GM21528 (cell line): ENCODE data around the gene BTG3.

Experiments used
- ATAC-seq: cut with Tn5 transposase; IDR thresholded peaks from one replicate; pipeline ENCODE4 v1.9.1; 2021; ENCODE audit warnings: mild to moderate bottlenecking, moderate library complexity; ENCODE audit not compliant: unreplicated experiment, low FRiP score

The BTG3 gene, protein sequence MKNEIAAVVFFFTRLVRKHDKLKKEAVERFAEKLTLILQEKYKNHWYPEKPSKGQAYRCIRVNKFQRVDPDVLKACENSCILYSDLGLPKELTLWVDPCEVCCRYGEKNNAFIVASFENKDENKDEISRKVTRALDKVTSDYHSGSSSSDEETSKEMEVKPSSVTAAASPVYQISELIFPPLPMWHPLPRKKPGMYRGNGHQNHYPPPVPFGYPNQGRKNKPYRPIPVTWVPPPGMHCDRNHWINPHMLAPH

DNA sequence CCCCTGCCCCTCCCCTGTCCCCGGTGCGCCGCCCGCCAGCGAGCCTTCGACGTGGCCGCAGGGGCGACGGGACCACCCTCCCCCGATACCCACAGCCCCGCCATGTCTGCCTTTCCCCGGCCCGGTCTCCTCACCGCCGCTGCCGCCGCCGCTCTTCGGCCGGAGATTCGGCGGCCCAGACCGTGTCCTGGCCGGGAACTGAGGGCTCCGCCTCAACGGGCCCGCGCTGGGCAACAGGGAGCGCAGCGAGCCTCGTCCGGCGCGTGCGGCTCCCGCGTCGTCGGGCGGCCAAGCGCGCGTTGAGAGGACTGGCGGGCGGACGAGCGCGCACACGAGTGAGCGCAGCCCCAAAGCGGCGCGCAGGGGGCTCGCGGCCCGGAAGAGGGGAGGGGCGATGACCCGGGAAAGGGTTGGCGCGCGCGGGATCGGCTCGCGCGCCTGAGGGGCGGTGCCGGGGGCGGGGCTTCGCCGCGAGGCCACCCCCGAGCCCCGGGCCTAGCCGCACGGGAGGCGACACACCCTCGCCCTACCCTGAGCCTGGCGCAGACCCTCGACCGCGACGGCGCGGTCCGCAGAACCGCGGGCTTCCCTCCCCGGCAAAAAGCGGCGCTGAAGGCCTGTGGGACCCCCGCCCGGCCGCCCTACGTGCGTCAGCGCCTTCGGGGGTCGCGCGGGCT is at the start of gene BTG3:
TSS of gene BTG3 (minus strand) at position 337 of the 677 bp plus-strand sequence. CDS start 3,757 bp downstream, outside the sequence.
- ATAC-seq: peak; percentile 74

DNA sequence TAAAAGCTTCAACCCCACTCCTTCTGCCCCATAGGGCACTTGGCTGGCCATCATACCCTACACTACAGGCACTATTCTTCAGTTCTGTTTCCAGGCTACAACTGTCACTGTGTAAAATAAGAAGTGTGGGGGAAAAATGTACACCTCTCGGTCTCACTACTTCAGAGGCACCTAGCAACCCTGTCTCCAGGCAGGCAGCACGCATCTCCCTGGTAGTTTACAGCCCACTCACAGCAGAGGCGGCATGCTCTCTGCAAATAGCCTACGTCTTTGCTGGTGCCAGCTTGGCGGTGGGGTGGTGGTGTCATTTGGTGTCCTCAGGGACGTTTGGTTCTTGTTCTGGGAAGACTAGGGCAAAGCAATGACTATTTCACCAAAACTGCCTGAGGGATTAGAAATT is 48.2 kb upstream of the BTG3 start:
- no peak for ATAC-seq

DNA sequence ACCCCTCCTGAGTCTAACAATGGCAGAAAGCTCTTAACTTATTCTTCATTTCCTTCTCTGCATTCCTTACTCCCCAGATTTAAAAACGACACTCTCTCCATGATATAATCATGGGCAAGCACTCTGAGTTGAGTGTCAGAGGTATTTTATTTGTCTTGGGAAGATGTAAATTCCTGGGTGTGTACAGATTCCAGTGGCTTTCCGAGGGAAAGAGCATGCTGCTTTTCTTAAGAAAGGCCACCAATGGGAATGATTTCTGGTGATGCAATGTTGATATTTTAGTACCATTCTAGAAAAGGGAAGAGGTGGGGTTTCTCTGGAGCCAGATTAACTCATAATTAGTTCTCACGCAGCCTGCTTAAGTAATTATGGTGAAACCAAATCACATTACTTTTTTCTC is 47.8 kb upstream of the BTG3 start:
- no peak for ATAC-seq

DNA sequence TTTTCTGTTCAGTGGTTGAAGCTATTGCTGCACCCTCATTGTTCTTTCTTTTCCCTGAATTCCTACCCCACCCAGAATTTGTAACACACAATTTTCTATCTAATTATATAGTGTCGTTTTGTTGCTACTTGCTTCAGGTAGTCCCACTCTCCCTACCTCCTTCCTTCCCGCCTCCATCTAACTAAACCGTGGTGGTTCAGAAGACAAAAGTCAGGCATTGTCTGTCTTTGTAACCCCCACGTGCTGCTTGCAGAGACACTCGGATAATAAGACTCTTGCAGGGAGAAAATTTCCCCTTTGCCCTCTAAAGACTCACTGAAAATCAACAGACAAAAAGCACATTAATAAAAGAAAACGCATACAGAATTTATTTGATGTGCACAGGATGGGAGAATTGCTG is 46.2 kb upstream of the BTG3 start:
- ATAC-seq: no peak

DNA sequence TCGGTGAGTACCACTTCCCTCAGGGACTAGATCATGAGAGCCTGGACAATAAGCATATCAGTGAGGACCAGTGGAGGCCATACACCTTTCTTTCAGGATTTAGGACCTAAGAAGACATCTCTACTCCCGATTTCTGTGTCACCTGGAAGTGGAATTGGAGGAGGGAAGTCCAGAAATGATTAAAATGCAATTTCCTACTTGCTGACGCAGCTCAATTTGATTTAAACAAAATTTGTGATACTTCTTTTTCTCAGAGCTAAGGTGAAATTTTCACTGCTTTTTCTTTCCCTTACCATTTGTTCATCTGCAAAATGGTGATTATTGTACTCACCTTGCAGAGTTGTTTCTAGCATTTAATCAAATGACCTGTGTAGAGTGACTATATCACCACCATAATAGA is 38.8 kb upstream of the BTG3 start:
- no peak for ATAC-seq

DNA sequence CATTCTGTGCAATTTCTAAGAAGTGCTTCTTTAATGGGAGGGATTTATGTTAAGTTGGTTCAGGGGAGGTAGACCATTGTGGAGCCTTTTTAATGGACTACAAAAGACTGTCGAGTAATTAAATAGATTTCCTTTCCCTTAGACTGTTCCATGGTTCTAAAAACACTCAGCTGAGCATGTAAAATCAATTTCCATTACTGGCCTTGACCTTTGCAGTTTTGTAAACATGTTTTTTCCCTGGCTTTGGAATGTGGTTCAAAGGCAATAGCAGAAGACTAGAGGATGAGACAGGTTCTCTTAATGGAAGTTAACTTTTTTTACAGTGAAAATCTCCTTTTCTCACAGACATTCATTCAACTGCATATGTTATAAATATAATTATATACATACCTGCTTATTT is 37.6 kb upstream of the BTG3 start:
- no peak for ATAC-seq

DNA sequence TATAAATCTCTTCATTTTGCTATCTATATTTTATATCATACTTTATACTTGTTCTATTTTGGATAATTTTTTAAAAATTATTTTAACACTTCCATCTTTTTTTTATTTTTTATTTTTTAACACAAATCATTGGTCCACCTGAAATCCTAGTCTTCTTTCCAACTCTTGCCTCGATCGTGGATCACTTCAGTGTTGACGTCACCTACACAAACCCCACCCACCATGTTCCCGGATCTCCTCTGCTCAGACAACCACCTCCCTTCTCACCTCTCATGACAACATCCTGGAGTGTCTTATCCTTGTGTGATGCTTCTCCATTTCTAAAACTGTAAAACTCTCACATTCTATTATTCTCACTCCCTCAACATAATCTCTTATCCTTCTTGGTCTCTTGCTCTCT is 34.1 kb upstream of the BTG3 start:
- no peak for ATAC-seq

DNA sequence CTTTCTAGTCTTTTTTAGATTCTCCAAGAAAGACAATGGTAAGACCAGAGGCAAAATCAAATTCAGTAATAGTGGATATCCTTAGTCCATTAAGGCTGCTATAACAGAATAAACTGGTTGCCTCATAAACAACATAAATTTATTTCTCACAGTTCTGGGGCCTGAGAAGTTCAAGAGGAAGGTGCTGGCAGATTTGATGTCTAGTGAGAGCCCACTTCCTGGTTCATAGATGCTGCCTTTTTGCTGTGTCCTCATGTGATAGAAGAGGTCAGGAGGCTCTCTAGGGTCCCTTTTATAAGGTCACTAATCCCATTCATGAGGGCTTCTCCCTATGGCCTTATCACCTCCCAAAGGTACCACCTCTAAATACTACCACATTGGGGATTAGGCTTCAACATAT is 31.5 kb upstream of the BTG3 start:
- no peak for ATAC-seq

DNA sequence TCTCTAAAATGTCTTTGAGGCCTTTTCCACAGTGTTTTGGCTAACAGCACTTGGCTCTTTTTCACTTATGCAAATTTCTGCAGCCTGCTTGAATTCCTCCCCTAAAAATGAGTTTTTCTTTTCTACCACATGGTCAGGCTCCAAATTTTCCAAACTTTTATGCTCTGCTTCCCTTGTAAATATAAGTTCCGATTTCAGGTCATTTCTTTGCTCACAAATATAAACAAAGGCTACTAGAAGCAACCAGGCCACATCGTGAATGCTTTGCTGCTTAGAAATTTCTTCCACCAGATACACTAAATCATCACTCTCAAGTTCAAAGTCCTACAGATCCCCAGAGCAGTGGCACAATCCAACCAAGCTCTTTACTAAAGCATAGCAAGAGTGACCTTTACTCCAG is 28.1 kb upstream of the BTG3 start:
- ATAC-seq: no peak

DNA sequence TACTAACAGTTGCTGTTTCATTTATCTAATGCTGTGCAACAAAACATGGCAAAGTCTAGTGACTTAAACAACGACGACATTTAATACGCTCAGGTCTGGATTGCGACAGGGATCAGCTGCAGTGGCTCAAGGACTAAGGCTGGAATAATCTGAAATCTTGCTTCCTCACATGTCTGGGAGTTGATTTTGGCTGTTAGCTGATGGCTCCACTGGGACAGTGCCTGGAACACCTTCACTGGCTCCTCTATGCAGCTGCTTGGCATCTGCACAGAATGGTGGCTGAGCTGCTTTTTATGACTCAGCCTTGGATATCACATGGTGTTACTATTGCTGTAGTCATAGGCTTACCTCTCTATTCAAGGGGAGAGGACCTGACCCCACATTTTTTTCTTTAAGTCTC is 24.0 kb upstream of the BTG3 start:
- ATAC-seq: no peak

DNA sequence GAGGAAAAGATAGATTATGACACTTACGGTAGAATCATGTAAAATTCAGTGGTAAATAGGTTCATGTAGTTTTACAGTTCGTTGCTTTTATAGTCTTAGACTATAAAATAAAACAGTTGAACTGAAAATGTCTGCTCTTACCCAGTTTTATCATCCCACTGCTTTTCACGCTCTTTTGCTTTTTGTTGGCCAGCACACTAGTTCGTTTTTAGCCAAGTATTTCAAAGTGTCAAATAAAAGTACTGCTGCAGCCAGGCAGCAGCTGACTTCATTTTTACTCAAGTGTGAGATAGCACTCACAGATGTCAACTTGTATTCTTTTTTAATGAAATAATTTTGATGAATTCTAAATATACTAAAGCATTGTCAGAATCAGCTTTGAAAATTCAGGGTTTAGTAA is 18.5 kb upstream of the BTG3 start:
- no peak for ATAC-seq

DNA sequence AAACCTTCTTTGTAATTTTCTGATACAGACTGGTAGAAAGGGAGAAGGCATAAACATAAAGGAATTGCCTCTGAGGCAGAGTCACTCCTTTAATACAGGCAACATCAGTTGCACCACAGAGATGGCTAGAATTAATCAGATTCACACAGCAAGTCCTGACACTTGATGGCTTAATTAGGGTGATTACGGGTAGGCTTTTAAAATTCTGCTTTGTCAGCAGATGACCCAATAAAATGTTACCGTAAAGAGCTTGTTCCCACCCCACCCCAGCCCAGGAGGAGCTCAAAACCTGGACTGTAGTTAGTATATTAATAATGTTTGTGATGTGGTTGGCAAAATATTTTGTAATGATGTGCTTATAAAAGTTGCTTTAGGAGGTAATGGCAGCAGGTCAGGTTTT is 9.3 kb upstream of the BTG3 start:
- no peak for ATAC-seq

DNA sequence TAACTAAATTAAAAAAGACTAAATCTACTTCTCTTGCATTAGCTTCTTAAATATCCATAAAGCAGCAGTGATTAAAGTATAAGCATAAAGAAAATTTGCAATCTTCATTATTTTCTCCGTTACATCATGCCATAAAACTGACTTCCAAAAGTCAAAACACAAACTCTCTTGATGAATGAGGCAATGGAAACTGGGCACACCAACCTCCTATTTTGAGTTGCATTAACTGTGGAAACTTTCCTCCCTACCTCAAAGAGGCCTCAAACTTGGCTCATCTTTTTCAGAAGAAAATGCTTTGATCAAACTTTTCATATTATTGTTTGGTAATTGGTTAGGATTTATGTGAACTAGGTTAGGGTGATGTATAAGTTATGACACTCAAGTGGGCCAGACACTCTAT is 4.1 kb upstream of the BTG3 start:
- no peak for ATAC-seq

DNA sequence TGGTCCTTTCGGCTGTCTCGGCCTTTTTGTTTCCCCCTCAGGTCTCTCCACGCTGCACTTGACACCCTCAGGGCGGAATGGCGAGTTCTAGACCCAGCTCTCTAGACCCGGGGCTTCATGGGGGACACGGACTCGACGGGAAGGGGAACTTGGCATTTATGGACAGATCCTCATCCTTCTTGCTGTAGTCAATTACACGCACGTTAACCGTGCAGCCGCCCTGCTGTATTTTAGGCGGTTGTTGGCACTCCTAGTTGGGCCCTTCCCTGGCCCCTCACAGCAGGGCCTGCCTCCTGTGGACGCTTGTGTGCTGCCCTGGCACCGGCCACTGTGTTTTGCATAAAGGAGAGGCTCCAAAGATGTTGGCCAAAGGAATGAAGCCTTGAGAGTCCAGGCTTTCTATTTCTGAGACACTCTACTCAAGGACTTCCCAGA is 558 bp upstream of the BTG3 start:
- ATAC-seq: peak; percentile 3

DNA sequence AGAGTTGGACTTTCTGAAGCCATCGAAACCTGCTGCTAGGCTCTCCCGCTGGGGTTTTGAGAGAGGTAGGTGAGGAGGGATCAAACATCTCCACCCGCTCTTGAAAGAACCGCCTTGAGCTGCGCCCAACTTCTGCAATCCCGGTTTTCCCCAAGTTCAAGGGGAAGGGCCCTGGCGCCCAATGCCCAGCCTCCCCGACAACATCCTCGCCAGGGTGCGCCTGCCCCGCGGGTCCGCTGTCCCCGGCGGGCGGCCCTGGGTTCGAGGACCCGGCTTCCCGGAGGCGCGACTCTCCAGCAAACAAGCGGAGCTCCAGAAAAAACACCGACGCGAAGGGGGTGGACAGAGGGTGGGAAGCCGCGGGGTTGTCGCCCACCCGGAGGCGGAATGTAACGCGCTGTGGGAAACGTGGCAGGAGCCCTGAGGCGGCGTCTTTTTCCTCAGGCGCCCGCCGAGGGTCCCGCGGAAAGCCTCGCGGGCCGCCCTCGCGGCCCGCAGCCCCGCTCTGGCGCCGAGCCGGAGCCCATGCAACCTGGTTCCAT is 607 bp downstream of the BTG3 start:
- ATAC-seq: peak; percentile 9

DNA sequence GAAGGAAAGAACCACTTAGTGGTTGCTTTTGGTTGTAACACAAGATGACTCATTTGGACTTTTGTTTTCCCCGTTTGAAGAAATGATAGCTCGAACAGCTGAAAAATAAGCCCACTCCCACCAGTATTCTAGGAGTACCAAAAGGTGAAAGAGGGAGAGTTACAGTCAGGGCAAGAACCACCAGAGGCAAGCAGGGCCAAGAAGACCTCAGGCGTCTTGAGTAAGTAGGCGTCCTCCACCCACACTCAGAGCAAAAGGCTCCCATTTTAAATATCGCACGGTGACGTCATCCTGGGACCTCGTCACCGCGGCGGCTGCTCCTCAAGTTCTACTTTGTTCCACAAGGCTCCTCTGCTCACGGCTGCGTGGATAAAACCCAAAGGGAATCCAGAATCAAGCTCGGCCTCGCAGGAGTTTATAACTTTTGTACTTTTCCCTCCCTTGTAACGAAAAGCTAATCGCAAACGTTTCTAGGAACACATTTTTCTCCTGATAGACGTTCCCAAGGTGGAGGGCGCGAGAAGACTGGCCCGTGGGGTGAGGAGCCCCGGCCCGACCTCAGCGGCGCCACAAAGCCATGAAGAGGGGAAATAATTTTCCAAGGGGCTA is 1.2 kb downstream of the BTG3 start:
- ATAC-seq: peak; percentile 67

DNA sequence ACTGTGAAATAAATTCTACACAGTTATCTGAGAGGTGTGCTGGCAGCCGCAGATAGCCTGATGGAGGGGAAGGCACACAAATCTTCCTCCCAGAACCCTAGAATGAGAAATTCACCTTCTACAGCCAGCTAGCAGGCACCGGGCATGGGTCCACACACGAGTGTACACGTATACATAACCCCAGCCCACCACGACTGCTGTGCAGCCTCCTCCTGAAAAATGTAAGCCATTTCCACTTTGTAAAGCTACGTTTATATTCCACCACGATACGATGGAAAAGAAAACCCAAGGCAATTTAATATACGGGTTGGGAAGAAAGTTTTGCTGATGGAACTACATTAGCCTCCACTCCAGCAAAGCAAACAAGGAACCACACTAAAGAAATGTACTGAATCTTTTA is 1.8 kb downstream of the BTG3 start:
- no peak for ATAC-seq

DNA sequence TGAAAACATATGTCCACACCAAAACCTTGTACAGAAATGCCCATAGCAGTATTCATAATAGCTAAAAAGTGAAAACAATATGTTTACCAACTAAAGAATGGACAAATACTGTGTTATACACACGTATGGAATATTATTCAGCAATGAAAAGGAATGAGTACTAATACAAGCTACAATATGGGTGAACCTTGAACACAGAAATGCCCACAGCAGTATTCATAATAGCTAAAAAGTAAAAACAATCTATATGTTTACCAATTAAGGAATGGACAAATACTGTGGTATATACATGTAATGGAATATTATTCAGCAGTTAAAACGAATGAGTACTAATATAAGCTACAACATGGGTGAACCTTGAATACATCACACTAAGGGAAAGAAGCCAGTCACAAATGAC is 3.0 kb downstream of the BTG3 start:
- ATAC-seq: no peak

DNA sequence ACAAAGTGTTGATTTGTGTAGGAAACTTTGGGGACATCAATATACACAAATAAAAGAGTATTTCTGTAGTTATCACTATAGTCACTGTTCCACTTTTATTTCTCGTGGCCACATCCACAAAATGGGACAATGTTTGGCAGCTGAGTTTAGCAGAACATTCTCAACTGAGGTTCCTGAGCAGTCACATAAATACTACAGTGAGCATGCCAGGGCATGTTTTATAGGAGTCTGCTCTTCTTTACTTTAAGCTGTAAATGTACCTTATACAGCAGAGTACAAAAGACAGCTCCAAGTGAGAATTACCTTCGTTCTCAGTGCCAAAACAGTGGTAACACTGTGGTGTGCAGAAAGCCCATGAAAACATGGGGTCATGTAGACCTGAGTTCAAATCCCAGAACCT is 5.0 kb downstream of the BTG3 start:
- no peak for ATAC-seq

DNA sequence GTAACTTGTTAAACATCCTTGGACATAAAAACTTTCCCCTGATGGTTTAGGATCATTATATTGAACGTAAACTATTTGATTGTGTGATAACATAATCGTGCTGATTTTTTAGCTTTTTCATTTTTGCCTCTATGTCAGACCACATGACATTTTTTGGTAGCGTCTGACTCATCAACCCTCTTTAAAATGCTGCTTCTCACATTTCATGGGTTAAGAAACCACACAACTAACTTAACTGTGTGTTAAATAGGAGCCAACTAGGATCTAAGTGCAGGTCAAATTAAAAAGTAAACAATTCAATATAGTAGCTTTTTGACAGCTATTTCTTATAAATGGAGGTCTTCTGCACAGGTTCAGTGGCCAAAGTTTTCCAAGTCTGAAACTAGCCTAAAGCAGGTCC is 9.8 kb downstream of the BTG3 start:
- ATAC-seq: no peak

DNA sequence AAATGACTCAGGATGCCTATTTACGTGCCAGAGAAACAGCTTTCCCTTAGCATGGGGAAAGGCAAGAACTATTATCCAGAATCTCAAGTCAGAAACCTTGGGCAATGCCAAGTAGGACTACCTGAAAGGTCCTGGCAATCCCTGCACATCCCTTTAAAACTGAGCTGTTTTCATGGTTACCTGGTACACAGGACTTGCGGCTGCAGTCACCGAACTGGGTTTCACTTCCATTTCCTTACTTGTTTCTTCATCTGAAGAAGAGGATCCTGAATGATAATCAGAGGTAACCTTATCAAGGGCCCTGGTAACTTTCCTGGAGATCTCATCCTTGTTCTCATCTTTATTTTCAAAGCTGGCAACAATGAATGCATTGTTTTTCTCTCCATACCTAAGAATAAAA is 14.3 kb downstream of the BTG3 start:
- ATAC-seq: peak; percentile 86

DNA sequence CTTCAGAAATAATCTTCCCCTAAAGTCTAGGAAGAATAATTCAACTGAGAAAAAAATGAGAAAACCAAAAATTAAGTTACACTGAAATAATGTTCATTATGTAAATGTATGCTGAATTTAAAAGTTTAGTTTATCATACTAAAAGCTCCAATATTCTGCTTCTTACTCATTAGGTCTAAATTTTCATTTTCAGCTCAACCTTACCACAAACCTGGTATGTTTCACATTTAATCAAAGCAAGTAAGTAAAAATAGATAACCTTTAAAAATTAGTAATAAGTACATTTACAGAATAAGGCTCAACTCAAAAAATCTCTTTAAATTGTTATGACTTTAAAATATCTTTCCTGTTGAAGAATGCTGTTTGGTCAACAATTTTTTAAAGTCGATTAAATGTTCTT is 15.0 kb downstream of the BTG3 start:
- no peak for ATAC-seq
